Endothelial cell of umbilical vein (primary cell): ENCODE data around the gene CASP2.

Experiments used
- EZH2 ChIP-seq: IDR thresholded peaks from 2 replicates; pipeline ENCODE4 v1.6.1; 2012; ENCODE audit warnings: borderline replicate concordance, low read depth, mild to moderate bottlenecking, moderate library complexity, low read length, inconsistent platforms; ENCODE audit not compliant: severe bottlenecking
- FOS ChIP-seq: IDR thresholded peaks from 2 replicates; pipeline ENCODE4 v1.6.1; 2011; ENCODE audit warnings: mild to moderate bottlenecking, low read length, moderate library complexity, borderline replicate concordance; ENCODE audit not compliant: insufficient read depth
- GATA2 ChIP-seq: IDR thresholded peaks from 2 replicates; pipeline ENCODE4 v1.7.0; 2011; ENCODE audit warnings: low read depth, mild to moderate bottlenecking, moderate library complexity, mixed read lengths, low read length; ENCODE audit not compliant: insufficient read length, insufficient read depth
- JUN ChIP-seq: IDR thresholded peaks from 2 replicates; pipeline ENCODE4 v1.6.1; 2011; ENCODE audit warnings: borderline replicate concordance, low read depth; ENCODE audit not compliant: insufficient read length, insufficient read depth
- MYC ChIP-seq: IDR thresholded peaks from one replicate; pipeline ENCODE4 v1.6.1; 2011; ENCODE audit warnings: mild to moderate bottlenecking, low read depth, low read length
- POLR2A ChIP-seq: IDR thresholded peaks from 2 replicates; pipeline ENCODE4 v1.6.1; 2012; ENCODE audit warnings: low read depth, mild to moderate bottlenecking, control low read depth, low read length
- POLR2AphosphoS5 ChIP-seq: IDR thresholded peaks from 2 replicates; pipeline ENCODE4 v1.6.1; 2012; ENCODE audit warnings: low read depth, mild to moderate bottlenecking, control low read depth, low read length, moderate library complexity; ENCODE audit not compliant: insufficient read depth
- TF ChIP-seq, protein P1 (sequence below), 2 donors: IDR thresholded peaks; 1 replicate in 1 of 2; 2 replicates in 1 of 2; pipeline ENCODE4 v1.5.1; 2011; ENCODE audit warnings: low read length in 2 of 2, mild to moderate bottlenecking in 2 of 2, moderate library complexity in 2 of 2, control low read depth in 1 of 2, inconsistent platforms in 1 of 2, low read depth in 1 of 2; ENCODE audit not compliant: insufficient read depth in 1 of 2; ENCODE audit errors: extremely low read depth in 1 of 2
- TF ChIP-seq, protein P2 (sequence below): IDR thresholded peaks from 2 replicates; pipeline ENCODE4 v1.6.1; 2011; ENCODE audit not compliant: insufficient read depth, insufficient read length

- TF ChIP-seq, protein P1, sequence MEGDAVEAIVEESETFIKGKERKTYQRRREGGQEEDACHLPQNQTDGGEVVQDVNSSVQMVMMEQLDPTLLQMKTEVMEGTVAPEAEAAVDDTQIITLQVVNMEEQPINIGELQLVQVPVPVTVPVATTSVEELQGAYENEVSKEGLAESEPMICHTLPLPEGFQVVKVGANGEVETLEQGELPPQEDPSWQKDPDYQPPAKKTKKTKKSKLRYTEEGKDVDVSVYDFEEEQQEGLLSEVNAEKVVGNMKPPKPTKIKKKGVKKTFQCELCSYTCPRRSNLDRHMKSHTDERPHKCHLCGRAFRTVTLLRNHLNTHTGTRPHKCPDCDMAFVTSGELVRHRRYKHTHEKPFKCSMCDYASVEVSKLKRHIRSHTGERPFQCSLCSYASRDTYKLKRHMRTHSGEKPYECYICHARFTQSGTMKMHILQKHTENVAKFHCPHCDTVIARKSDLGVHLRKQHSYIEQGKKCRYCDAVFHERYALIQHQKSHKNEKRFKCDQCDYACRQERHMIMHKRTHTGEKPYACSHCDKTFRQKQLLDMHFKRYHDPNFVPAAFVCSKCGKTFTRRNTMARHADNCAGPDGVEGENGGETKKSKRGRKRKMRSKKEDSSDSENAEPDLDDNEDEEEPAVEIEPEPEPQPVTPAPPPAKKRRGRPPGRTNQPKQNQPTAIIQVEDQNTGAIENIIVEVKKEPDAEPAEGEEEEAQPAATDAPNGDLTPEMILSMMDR (IDR thresholded peaks at IDR 0.05; ENCODE audit: extremely low read depth in 1 of 2, insufficient read depth in 1 of 2, low read depth in 1 of 2, low read length in 2 of 2): no peak
- TF ChIP-seq, protein P2, sequence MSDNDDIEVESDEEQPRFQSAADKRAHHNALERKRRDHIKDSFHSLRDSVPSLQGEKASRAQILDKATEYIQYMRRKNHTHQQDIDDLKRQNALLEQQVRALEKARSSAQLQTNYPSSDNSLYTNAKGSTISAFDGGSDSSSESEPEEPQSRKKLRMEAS: no peak
- TF ChIP-seq MYC (no peak), POLR2A (no peak), EZH2 (no peak), POLR2AphosphoS5 (no peak), JUN (no peak), GATA2 (no peak), FOS (no peak)
Observed at GRCh38 chr7:143250199-143250598, 38.0 kb upstream of the CASP2 start.
